ENCODE data around the gene CXCL1.
"Not testable (repeated sequence)": the region's sequence is repeated elsewhere in the genome, so short reads cannot be mapped to it uniquely, and the experiment has no call there.

Gene CXCL1

DNA sequence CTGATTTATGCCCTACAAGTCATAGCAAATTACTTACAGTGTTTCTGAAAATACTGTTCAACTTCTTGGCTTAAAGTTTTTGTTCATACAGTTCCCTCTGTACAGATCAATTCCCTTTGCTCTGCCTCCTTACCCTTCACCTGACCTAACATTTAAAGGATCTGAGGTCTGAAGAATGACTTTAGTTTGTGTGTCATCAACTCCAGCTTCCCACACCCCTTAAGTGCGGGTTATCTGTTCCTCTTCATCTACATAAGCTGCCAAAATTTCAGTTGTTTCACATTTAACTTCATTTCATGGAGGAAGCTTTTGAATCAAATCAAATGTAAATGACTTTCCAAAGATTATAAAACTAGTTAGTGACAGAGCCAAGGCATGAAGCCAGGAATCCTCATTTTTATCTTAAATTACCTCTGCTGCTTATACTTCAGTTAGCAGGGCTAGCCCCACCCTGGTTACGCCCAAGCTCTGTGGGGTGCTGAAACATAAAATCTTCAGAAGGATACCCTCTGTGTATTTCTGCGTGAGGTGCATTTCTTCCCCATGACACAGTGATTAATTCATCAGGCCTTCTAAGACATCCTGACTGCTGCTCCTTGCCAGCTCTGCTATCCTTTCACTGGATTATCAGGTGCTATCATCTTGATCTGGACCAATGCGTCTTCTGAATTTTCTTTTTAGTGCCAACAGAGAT, 16.5 kb downstream of the CXCL1 start:
- Histone ChIP-seq H3K4me2 (ENCODE audit: low read length) (peak overlapping the region; percentile 4), H3K9me3 (replicated peaks; ENCODE audit: low read length) (no peaks in the 10 kb centered on the region), H3K4me3 (ENCODE audit: low read length) (no peak overlapping the region), H3K9ac (ENCODE audit: low read depth, low read length) (no peak overlapping the region), H3K4me1 (ENCODE audit: control insufficient read depth, insufficient read depth, low read length) (peaks cover 32% of the 10 kb centered on the region), H3K27me3 (ENCODE audit: control insufficient read depth, insufficient read depth, low read length) (no peaks in the 10 kb centered on the region), H3K36me3 (ENCODE audit: insufficient read depth, low read length) (no peaks in the 10 kb centered on the region)

DNA sequence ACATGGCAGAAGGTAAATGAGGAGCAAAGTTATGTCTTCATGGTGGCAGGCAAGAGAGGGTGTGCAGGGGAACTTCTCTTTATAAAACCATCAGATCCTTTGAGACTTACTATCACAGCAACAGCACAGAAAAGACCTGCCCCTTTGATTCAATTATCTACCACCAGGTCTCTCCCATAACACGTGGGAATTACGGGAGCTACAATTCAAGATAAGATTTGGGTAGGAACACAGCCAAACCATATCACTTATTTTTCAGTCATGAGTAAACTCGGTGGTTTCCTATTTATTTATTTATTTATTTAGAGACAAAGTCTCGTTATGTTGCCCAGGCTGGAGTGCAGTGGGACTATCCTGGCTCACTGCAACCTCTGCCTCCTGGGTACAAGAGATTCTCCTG, 22.1 kb downstream of the CXCL1 start:
- Histone ChIP-seq H3K27me3 (ENCODE audit: control insufficient read depth, insufficient read depth, low read length) (no peaks in the 10 kb centered on the region), H3K4me2 (ENCODE audit: low read length) (no peak overlapping the region), H3K9me3 (replicated peaks; ENCODE audit: low read length) (no peaks in the 10 kb centered on the region), H3K36me3 (ENCODE audit: insufficient read depth, low read length) (no peaks in the 10 kb centered on the region), H3K4me3 (ENCODE audit: low read length) (no peak overlapping the region), H3K4me1 (ENCODE audit: control insufficient read depth, insufficient read depth, low read length) (peaks cover 23% of the 10 kb centered on the region), H3K9ac (ENCODE audit: low read depth, low read length) (no peak overlapping the region)

DNA sequence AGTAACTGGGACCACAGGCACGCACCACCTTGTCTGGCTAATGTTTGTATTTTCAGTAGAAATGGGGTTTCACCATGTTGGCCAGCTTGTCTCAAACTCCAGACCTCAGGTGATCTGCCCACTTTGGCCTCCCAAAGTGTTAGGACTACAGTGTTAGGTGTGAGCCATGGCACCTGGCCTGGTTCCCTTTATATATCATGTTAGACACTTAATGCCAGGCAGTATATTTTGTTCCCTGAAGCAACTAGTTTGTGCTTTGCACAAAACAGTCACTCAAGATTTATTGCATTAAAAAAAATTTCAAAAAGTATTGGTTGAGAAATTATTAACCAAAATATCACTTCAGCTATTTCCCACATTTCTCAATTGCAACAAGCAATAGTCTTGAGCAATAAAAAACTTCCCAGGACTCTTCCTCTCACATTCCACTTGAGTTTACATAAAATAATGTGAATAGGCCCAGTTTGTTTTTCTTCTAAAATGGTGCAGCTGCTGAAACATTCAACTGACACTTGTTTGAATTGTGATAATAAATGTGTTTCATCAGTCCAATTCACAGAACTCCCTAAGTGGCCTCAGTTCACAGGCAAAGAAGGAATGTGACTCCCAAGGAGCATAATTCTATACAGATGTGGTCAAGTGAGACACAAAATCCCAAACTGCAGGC, 22.7 kb downstream of the CXCL1 start:
- Histone ChIP-seq H3K27me3 (ENCODE audit: control insufficient read depth, insufficient read depth, low read length) (no peaks in the 10 kb centered on the region), H3K9ac (ENCODE audit: low read depth, low read length) (no peak overlapping the region), H3K4me1 (ENCODE audit: control insufficient read depth, insufficient read depth, low read length) (peaks cover 24% of the 10 kb centered on the region), H3K4me3 (ENCODE audit: low read length) (no peak overlapping the region), H3K4me2 (ENCODE audit: low read length) (peak overlapping the region; percentile 22), H3K36me3 (ENCODE audit: insufficient read depth, low read length) (no peaks in the 10 kb centered on the region), H3K9me3 (replicated peaks; ENCODE audit: low read length) (no peaks in the 10 kb centered on the region)

DNA sequence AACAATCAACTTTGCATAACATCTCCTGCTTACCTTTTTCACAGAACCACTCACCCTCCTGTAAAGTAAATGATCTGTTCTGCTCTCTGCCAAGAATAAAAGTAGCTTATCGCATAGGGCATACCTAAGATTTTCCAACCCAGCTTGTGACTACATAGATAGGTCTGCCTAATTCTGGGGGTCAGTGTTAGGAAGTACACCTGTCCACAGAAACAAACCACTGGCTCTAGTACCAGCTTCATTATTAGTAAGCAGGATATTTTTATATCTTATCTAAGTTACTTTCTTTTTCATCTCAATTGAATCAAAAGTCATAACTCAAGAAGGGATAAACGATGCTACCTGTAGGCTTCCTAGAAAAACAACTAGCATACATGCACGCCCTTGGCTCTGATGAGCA, 23.8 kb downstream of the CXCL1 start:
- no peaks in the 10 kb centered on the region for H3K36me3 ChIP-seq (ENCODE audit: insufficient read depth, low read length)
- H3K4me3 ChIP-seq (ENCODE audit: low read length), result no peak overlapping the region
- H3K27me3 ChIP-seq (ENCODE audit: control insufficient read depth, insufficient read depth, low read length), result no peaks in the 10 kb centered on the region
- no peak overlapping the region for H3K9ac ChIP-seq (ENCODE audit: low read depth, low read length)
- H3K4me2 ChIP-seq (ENCODE audit: low read length), result no peak overlapping the region
- no peaks in the 10 kb centered on the region for H3K9me3 ChIP-seq (replicated peaks; ENCODE audit: low read length)
- H3K4me1 ChIP-seq (ENCODE audit: control insufficient read depth, insufficient read depth, low read length), result peaks cover 33% of the 10 kb centered on the region

DNA sequence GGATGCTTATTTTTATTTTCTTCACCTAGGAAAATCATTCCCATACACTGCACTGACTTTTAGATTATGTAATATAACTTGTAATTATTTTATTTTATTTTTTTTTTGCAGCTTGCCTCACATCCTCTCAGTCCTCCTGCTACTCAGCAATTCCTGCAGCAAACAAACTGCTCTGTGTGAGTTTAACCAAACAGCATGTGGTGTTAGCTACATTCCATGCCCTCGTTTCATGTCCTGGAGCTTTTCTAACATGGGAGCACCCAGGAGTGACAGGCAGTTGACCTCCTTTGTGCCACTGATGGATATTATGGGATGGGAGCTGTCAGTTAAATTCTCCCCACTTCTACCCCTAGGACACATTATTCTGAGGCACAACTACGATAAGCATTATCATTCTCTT, 24.8 kb downstream of the CXCL1 start:
- no peak overlapping the region for H3K9ac ChIP-seq (ENCODE audit: low read depth, low read length)
- no peaks in the 10 kb centered on the region for H3K36me3 ChIP-seq (ENCODE audit: insufficient read depth, low read length)
- no peak overlapping the region for H3K4me2 ChIP-seq (ENCODE audit: low read length)
- no peaks in the 10 kb centered on the region for H3K9me3 ChIP-seq (replicated peaks; ENCODE audit: low read length)
- H3K27me3 ChIP-seq (ENCODE audit: control insufficient read depth, insufficient read depth, low read length), result no peaks in the 10 kb centered on the region
- no peak overlapping the region for H3K4me3 ChIP-seq (ENCODE audit: low read length)
- peaks cover 33% of the 10 kb centered on the region for H3K4me1 ChIP-seq (ENCODE audit: control insufficient read depth, insufficient read depth, low read length)

DNA sequence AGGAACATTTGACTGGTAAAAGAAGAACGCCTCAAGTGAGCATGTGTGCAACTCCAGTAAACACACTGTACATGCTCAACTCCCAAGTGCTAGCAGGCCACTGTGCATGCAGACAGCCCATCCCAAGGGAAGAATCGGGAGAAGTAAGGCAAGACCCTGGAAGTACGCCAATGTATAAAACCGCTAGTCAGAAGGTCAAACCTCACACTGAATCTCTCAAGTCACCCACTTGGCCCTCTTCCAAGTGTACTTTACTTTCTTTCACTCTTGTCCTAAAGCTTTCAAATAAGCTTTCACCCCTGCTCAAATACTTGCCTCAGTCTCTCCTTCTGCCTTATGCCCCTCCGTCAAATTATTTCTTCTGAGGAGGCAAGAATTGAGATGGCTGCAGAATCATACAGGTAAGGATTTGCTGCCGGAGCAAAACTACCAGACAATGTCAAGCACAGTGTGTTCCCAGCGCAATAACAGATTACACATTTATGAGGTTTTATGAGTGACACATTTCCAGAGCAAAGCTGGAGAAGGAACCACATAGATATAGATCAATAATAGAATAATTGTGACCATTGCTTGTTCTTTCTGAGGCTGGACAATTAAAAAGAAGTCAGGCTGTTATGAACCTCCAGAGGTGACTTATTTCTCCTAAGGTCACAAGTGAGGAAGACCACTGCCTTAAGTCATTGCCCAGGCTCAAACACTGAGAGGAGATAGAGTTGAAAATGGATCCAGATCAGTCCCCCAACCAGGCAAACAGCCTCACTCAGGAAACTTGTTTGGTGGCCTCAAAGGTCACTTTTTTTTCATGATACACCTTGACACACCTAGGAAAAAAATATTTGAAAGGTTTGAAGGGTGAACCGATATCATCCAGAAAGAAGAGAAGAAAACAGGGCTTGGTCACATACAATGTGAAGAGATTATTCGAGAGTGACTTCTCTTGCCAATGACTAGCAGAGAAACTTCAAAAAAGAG, 26.3 kb downstream of the CXCL1 start:
- H3K4me1 ChIP-seq (ENCODE audit: control insufficient read depth, insufficient read depth, low read length), result peaks cover 33% of the 10 kb centered on the region
- no peaks in the 10 kb centered on the region for H3K9me3 ChIP-seq (replicated peaks; ENCODE audit: low read length)
- H3K27me3 ChIP-seq (ENCODE audit: control insufficient read depth, insufficient read depth, low read length), result no peaks in the 10 kb centered on the region
- no peak overlapping the region for H3K4me3 ChIP-seq (ENCODE audit: low read length)
- H3K36me3 ChIP-seq (ENCODE audit: insufficient read depth, low read length), result no peaks in the 10 kb centered on the region
- no peak overlapping the region for H3K4me2 ChIP-seq (ENCODE audit: low read length)
- H3K9ac ChIP-seq (ENCODE audit: low read depth, low read length), result no peak overlapping the region

DNA sequence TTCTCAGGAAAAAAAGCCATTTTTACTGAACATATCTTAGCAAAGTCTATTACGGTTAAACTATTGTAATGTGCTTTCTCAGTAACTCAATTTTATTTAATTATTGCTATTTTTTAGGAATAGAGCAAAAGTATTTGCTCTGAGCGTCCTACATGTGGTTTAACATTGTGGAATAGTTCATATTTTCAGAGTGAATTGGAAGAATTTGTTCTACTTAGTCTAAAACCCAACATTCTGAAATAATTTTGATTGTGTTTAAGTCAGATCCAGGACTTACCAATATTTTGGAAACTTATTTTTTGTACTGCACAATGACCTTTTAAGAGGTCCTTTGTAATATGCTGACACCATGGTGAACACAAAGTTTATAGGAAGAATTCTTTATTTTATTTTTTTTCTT, 27.2 kb downstream of the CXCL1 start:
- no peak overlapping the region for H3K4me3 ChIP-seq (ENCODE audit: low read length)
- no peaks in the 10 kb centered on the region for H3K9me3 ChIP-seq (replicated peaks; ENCODE audit: low read length)
- no peak overlapping the region for H3K4me2 ChIP-seq (ENCODE audit: low read length)
- H3K4me1 ChIP-seq (ENCODE audit: control insufficient read depth, insufficient read depth, low read length), result peaks cover 38% of the 10 kb centered on the region
- no peaks in the 10 kb centered on the region for H3K36me3 ChIP-seq (ENCODE audit: insufficient read depth, low read length)
- no peaks in the 10 kb centered on the region for H3K27me3 ChIP-seq (ENCODE audit: control insufficient read depth, insufficient read depth, low read length)
- H3K9ac ChIP-seq (ENCODE audit: low read depth, low read length), result no peak overlapping the region

DNA sequence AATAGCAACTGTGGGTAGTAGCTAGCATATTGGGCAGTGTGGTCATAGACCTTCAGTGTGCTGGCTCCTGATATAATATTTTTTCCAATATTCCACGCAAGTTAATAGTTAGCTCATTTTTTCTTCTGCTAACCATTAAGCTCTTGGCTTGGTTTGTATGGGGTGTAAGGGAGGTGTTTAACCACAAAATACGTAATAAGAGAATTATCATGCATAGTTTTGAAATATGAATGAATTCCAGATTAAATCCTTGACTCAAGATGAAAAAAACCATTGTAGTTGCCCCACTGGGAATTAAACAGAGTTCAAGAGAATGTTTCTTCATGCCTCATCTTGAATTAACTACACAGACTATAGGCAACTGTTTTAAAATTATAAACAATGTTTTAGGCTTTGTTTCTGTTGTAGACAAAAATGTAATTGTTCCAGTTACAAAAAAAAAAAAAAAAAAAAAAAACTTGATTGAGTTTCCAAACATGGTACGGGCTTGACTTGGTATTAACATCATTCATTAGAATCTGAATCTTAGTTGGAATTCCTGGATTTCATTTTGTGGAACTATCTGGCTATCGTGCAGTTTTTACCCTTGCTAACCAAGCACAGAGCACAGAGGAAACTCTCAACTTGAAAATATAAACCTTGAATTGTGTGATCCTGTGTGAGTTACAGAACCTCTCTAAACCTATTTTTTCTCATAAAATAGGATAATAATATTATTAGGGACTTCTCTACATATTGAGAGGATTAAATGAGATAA, 28.4 kb downstream of the CXCL1 start:
- H3K9me3 ChIP-seq (replicated peaks; ENCODE audit: low read length), result no peaks in the 10 kb centered on the region
- no peaks in the 10 kb centered on the region for H3K27me3 ChIP-seq (ENCODE audit: control insufficient read depth, insufficient read depth, low read length)
- peaks cover 39% of the 10 kb centered on the region for H3K4me1 ChIP-seq (ENCODE audit: control insufficient read depth, insufficient read depth, low read length)
- H3K4me3 ChIP-seq (ENCODE audit: low read length), result no peak overlapping the region
- H3K36me3 ChIP-seq (ENCODE audit: insufficient read depth, low read length), result no peaks in the 10 kb centered on the region
- H3K4me2 ChIP-seq (ENCODE audit: low read length), result no peak overlapping the region
- H3K9ac ChIP-seq (ENCODE audit: low read depth, low read length), result no peak overlapping the region

DNA sequence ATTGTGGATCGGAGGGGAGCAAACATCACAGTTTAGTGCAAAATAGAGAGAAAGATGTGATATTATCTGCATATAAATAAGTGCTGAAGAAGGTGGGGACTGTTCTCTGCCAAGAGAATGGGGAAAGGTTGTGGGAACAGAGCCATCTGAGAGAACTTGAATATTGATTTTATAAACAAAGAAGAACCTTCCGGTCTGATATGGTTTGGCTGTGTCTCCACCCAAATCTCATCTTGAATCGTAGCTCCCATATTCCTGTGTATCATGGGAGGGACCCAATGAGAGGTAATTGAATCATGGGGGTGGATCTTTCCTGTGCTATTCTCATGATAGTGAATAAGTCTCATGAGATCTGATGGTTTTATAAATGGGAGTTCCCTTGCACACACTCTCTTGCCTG, 30.1 kb downstream of the CXCL1 start:
- not testable (repeated sequence) for H3K9ac ChIP-seq (ENCODE audit: low read depth, low read length); H3K4me3 ChIP-seq (ENCODE audit: low read length); H3K4me2 ChIP-seq (ENCODE audit: low read length); H3K9me3 ChIP-seq (replicated peaks; ENCODE audit: low read length); H3K36me3 ChIP-seq (ENCODE audit: insufficient read depth, low read length); H3K27me3 ChIP-seq (ENCODE audit: control insufficient read depth, insufficient read depth, low read length)
- peaks cover 39% of the 10 kb centered on the region for H3K4me1 ChIP-seq (ENCODE audit: control insufficient read depth, insufficient read depth, low read length)

DNA sequence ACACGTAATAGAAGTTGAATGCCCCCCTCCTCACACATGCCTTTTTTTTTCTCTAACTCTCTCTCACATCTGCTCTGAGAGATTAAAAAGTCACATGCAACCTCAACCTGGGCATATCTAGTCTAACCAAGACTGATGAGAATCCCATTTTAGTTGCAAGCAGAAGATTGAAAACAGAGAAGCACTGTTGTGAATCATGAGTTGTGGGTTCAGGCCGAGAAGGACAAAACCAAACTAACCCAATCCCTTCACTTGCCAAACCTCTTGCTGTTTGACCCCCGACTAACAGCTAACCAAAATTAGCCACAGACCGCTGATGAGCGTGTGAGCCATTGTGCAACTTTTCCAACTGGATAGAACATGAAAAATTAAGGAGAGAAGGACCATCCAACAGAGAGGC, 31.8 kb downstream of the CXCL1 start:
- no peaks in the 10 kb centered on the region for H3K36me3 ChIP-seq (ENCODE audit: insufficient read depth, low read length)
- peaks cover 32% of the 10 kb centered on the region for H3K4me1 ChIP-seq (ENCODE audit: control insufficient read depth, insufficient read depth, low read length)
- H3K27me3 ChIP-seq (ENCODE audit: control insufficient read depth, insufficient read depth, low read length), result no peaks in the 10 kb centered on the region
- H3K4me2 ChIP-seq (ENCODE audit: low read length), result no peak overlapping the region
- H3K9me3 ChIP-seq (replicated peaks; ENCODE audit: low read length), result no peaks in the 10 kb centered on the region
- H3K4me3 ChIP-seq (ENCODE audit: low read length), result no peak overlapping the region
- no peak overlapping the region for H3K9ac ChIP-seq (ENCODE audit: low read depth, low read length)

DNA sequence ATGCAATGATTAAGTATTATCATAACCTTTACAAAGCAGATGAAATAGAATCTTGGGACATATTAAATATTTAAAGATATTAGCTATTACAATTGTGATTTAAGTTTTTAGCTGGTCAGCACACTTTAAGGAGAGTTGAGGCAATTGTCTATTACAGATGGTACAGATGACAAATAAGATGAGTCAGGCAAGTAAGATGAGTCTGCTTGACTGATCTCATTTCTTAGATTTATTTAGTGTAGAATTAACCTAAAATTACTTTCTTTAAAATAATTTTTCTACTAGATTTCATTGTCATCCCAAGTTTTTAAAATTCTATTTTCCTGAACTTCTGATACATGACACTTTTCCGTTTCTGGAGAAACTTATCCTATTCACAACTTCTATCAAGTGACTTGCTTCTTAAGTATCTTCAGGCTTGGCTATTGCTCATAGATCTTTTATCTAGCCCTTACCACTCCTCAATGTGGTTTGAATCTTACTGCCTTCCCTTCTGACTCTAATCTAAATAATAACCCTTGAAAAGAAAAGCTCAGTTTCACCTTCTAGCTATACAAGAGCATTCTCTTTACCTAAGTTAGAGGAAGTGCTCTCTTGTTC, 32.9 kb downstream of the CXCL1 start:
- H3K27me3 ChIP-seq (ENCODE audit: control insufficient read depth, insufficient read depth, low read length), result no peaks in the 10 kb centered on the region

More for the DNA sequence above, 32.9 kb downstream of the CXCL1 start:
- Histone ChIP-seq H3K36me3 (ENCODE audit: insufficient read depth, low read length) (no peaks in the 10 kb centered on the region), H3K4me3 (ENCODE audit: low read length) (no peak overlapping the region), H3K9ac (ENCODE audit: low read depth, low read length) (no peak overlapping the region), H3K9me3 (replicated peaks; ENCODE audit: low read length) (no peaks in the 10 kb centered on the region), H3K4me1 (ENCODE audit: control insufficient read depth, insufficient read depth, low read length) (peaks cover 27% of the 10 kb centered on the region), H3K4me2 (ENCODE audit: low read length) (peak overlapping the region; percentile 51)

Data from skeletal muscle satellite cell (primary cell).